ENCODE measurements around the gene GSG1L.

GSG1L gene

GRCh38 chr16:27771201-27771910, 292.2 kb downstream of the GSG1L start:
- TF ChIP-seq, protein P1, sequence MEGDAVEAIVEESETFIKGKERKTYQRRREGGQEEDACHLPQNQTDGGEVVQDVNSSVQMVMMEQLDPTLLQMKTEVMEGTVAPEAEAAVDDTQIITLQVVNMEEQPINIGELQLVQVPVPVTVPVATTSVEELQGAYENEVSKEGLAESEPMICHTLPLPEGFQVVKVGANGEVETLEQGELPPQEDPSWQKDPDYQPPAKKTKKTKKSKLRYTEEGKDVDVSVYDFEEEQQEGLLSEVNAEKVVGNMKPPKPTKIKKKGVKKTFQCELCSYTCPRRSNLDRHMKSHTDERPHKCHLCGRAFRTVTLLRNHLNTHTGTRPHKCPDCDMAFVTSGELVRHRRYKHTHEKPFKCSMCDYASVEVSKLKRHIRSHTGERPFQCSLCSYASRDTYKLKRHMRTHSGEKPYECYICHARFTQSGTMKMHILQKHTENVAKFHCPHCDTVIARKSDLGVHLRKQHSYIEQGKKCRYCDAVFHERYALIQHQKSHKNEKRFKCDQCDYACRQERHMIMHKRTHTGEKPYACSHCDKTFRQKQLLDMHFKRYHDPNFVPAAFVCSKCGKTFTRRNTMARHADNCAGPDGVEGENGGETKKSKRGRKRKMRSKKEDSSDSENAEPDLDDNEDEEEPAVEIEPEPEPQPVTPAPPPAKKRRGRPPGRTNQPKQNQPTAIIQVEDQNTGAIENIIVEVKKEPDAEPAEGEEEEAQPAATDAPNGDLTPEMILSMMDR (IDR thresholded peaks at IDR 0.05; ENCODE audit: control insufficient read depth, insufficient read depth, low read depth, low read length, missing control alignments), result no peak
- H3K4me3 ChIP-seq (ENCODE audit: control insufficient read depth, low read depth, low read length), result no peak overlapping the region
- DNase-seq (ENCODE audit: low read depth), result no peak

DNA sequence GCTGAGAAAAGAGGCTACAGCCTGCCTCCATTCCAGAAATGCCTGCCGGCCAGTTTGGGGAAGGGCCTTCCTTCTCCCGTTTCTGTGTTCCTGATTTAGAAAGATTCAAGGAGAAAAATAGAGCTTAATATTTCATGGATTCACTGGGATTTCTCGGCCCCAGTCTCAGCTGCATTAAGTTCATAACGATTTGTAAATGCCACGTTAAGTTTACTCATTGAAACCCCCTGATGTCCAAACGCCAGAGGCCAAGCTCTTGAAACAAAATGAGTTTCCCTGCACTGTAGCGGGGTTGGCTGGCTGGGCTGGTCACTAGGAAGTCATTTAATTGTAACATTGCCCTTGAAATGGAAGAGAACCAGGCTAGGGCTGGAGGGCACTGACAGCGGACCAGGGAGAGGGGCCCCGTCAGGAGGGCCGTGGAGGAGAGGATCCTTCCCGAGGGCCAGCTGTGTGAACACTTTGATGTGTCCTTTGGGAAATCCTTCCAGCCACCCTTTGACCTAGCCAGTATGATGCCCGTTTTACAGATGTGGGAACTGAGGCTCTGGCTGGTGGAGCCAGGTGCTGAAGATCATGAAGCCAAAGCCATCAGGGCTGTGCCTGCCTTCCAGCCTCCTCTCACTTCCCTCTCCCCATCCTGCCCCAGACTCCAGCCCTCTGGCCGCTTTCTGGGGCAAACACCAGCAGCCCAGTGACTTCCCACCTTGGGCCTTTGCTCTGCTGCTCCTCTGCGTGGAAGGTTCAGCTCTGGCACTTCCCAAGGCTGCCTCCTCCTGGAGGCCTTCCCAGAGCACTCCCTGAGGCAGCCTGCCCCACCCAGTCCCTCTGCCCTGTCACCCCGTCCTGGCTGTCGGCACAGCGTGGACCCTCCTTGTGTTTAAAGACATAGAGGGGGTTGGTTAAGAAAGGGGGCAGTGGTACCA, 293.0 kb downstream of the GSG1L start:
- H3K4me3 ChIP-seq (ENCODE audit: control insufficient read depth, low read depth, low read length), result no peak overlapping the region
- no peak for DNase-seq (ENCODE audit: low read depth)
- TF ChIP-seq, protein P1 (IDR thresholded peaks at IDR 0.05; ENCODE audit: control insufficient read depth, insufficient read depth, low read depth, low read length, missing control alignments), result no peak

GRCh38 chr16:27769561-27770255, 293.8 kb downstream of the GSG1L start:
- DNase-seq (ENCODE audit: low read depth), result peak; percentile 17
- TF ChIP-seq, protein P1 (IDR thresholded peaks at IDR 0.05; ENCODE audit: control insufficient read depth, insufficient read depth, low read depth, low read length, missing control alignments), result no peak
- H3K4me3 ChIP-seq (ENCODE audit: control insufficient read depth, low read depth, low read length), result no peak overlapping the region

- TF ChIP-seq, protein P1 (IDR thresholded peaks at IDR 0.05; ENCODE audit: control insufficient read depth, insufficient read depth, low read depth, low read length, missing control alignments), result no peak
- DNase-seq (ENCODE audit: low read depth), result no peak
- no peak overlapping the region for H3K4me3 ChIP-seq (ENCODE audit: control insufficient read depth, low read depth, low read length)
These were observed 294.8 kb downstream of the GSG1L start for GRCh38 chr16:27768651-27769272.

GRCh38 chr16:27767971-27768591, 295.4 kb downstream of the GSG1L start:
- TF ChIP-seq, protein P1 (IDR thresholded peaks at IDR 0.05; ENCODE audit: control insufficient read depth, insufficient read depth, low read depth, low read length, missing control alignments), result no peak
- H3K4me3 ChIP-seq (ENCODE audit: control insufficient read depth, low read depth, low read length), result no peak overlapping the region
- no peak for DNase-seq (ENCODE audit: low read depth)
